ENCODE data around the gene ZNF142. TPM values are rescaled to one million over a fixed set of nuclear protein-coding genes. Genes with fewer than 3 reads are reported as not detected.
"Not testable (repeated sequence)": the region's sequence is repeated elsewhere in the genome, so short reads cannot be mapped to it uniquely, and the experiment has no call there.

ZNF142 gene, protein sequence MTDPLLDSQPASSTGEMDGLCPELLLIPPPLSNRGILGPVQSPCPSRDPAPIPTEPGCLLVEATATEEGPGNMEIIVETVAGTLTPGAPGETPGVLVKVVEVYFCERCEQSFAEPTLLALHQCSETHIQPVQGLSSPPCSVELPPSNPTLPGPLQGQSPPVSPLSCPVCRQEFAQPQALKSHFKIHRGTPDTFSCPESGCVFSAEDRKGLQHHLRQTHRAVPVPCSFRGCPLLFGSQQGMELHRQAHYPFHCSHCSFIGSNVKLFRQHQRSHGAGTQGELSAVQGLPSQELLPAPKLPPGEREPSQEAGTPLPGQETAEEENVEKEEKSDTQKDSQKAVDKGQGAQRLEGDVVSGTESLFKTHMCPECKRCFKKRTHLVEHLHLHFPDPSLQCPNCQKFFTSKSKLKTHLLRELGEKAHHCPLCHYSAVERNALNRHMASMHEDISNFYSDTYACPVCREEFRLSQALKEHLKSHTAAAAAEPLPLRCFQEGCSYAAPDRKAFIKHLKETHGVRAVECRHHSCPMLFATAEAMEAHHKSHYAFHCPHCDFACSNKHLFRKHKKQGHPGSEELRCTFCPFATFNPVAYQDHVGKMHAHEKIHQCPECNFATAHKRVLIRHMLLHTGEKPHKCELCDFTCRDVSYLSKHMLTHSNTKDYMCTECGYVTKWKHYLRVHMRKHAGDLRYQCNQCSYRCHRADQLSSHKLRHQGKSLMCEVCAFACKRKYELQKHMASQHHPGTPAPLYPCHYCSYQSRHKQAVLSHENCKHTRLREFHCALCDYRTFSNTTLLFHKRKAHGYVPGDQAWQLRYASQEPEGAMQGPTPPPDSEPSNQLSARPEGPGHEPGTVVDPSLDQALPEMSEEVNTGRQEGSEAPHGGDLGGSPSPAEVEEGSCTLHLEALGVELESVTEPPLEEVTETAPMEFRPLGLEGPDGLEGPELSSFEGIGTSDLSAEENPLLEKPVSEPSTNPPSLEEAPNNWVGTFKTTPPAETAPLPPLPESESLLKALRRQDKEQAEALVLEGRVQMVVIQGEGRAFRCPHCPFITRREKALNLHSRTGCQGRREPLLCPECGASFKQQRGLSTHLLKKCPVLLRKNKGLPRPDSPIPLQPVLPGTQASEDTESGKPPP (N-terminal part only)
- total RNA-seq (2014; rRNA removed; shearing (Covaris generic)), result 14.6 and 14.8 TPM in 2 replicates

DNA sequence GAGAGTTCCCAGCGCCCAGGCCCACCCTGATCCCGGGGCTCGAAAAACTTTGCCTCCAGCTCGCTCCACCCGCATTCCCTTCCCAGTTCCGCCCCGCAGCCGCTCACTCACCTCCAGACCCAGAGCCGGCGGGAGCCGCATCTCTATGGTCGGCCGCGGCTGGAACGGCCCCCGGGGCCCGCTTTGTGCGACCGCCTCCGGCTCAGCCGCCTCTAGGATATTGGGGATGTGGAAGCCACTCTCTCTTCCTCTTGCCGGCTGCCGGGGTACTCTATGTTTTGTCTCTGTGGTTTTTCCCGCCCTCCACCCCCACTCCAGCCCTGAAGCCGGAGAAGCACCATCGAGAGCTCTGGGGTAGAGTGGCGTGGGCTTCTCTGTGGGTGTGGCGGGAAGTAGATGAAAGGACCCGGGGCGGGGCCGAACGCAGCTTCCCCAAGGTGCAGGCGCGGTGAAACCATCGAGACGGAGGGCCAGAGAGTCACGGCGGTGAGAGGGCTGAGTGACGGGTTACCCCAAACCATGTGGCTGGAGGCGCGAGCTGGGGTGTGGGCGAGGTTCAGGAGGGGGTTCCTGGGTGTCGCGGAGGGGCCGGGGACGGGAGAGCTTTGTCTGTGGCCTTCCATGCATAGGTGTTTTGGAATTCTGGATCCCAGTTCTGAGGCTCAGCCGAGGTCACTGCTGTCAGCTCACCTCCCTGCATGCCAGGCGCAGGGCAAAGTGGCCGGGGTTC lies at the start of gene ZNF142, which contains the start of gene BCS1L:
TSS of gene ZNF142 (minus strand) at position 366 of the 730 bp plus-strand sequence. CDS start 3,194 bp downstream, outside the sequence.
TSS of gene BCS1L (plus strand) at position 426 of the 730 bp plus-strand sequence. CDS start 1,305 bp downstream, outside the sequence.
- H3K4me3 ChIP-seq (ENCODE audit: insufficient read depth, low read depth, low read length), result peak within 1 kb of the TSS; percentile 97
- DNase-seq, result peak; percentile 96
- H3K36me3 ChIP-seq (replicated peaks; ENCODE audit: control insufficient read depth, insufficient read depth, low read length), result peaks cover 25% of the 10 kb centered on the region
- H3K27me3 ChIP-seq (ENCODE audit: control insufficient read depth, insufficient read depth, low read length), result no peaks in the 10 kb centered on the region

DNA sequence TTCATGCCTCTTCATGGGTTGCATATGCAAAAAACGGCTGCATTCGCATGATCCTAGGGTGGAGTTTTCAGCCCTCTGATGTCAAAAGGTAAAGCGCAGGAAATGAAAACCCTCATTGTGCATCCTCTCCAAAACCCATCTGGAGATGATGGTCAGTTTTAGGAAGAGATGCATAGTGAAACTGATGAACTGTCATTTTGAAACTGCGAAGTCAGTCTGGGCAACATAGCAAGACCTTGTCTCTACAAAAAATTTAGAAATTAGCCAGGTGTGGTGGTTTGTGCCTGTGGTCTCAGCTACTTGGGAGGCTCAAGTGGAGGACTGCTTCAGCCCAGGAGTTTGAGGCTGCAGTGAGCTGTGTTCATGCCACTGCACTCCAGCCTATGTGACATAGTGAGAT lies 48.7 kb upstream of the ZNF142 start:
- no peak overlapping the region for H3K4me3 ChIP-seq (ENCODE audit: insufficient read depth, low read depth, low read length)
- DNase-seq, result no peak
- no peaks in the 10 kb centered on the region for H3K27me3 ChIP-seq (ENCODE audit: control insufficient read depth, insufficient read depth, low read length)
- no peaks in the 10 kb centered on the region for H3K36me3 ChIP-seq (replicated peaks; ENCODE audit: control insufficient read depth, insufficient read depth, low read length)

DNA sequence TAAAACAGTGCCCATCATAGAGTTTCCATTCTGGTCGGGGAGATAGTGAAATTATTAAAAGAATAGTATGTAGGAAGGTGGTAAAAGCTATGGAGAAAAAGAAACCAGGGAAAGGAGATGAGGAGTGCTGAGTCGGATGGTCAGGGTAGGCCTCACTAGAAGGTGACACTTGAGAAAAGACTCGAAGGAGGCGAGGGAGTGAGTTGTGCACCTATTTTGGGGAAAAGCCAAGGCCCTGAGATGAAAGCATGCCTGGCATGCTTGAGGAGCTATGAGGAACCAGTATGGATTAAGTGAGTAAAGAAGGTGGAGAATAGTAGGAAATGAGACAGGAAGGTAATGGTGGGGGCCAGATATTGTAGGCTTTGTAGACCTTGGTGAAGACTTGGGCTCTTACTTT lies 43.9 kb upstream of the ZNF142 start:
- H3K27me3 ChIP-seq (ENCODE audit: control insufficient read depth, insufficient read depth, low read length), result no peaks in the 10 kb centered on the region
- H3K4me3 ChIP-seq (ENCODE audit: insufficient read depth, low read depth, low read length), result no peak overlapping the region

DNA sequence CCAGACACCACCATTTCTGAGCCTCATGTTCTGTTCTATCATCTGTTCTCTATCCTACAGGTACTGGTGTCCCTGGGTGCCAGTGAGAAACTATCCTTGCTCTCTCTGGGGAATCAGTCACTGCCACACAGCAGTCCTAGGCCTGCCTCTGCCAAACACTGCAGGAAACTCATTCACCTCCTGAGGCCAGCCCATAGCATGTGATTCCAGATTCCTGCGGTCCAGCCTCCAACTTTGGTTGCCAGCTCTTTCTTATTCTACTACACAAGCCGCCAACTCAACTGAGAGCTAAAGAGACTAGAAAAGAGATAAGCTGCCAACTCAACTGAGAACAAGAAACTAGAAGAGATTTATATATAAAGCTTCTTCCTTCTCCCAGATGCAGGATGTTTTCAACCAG lies 42.4 kb upstream of the ZNF142 start:
- peaks cover 8% of the 10 kb centered on the region for H3K36me3 ChIP-seq (replicated peaks; ENCODE audit: control insufficient read depth, insufficient read depth, low read length)
- H3K27me3 ChIP-seq (ENCODE audit: control insufficient read depth, insufficient read depth, low read length), result no peaks in the 10 kb centered on the region
- H3K4me3 ChIP-seq (ENCODE audit: insufficient read depth, low read depth, low read length), result no peak overlapping the region
- DNase-seq, result no peak

More for the DNA sequence above, 43.9 kb upstream of the ZNF142 start:
- no peak for DNase-seq
- peaks cover 2% of the 10 kb centered on the region for H3K36me3 ChIP-seq (replicated peaks; ENCODE audit: control insufficient read depth, insufficient read depth, low read length)

DNA sequence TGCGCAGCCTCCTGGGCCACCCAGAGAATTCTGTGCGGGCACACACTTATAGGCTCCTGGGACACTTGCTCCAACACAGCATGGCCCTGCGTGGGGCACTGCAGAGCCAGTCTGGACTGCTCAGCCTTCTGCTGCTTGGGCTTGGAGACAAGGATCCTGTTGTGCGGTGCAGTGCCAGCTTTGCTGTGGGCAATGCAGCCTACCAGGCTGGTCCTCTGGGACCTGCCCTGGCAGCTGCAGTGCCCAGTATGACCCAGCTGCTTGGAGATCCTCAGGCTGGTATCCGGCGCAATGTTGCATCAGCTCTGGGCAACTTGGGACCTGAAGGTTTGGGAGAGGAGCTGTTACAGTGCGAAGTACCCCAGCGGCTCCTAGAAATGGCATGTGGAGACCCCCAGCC lies 39.5 kb upstream of the ZNF142 start:
- H3K4me3 ChIP-seq (ENCODE audit: insufficient read depth, low read depth, low read length), result no peak overlapping the region

DNA sequence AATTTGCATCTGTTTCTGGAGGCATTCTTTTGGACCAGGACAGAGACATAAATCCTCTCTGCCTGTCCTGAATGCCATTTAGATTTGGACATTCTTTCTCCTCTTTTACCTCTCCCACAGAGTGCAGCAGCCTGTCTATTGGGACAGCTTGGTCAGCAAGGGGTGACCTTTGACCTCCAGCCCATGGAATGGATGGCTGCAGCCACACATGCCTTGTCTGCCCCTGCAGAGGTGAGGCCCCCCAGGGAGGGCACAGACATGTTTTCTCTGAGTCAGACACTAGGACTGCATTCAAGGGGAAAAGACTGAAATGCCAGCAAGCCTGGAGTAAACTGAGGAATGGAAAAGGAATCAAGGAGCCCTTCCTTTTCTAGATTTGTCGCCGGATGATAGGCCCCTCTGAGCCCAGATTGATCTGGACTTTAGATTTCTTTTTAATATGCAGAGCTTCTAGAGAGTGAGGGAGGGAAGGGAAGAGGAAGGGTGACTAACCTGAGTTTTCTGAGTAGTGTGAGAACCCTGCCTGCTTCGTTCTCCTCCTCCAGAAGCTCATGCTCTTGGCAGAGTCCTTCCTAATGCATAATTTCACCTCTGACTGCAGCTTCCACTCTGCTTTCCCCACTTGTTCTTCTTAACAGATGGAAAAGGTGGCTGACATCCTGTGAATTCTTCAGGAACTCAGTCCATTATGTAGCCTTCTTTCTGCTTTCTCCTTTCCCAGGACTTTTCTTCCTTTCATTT lies 35.2 kb upstream of the ZNF142 start:
- no peak for DNase-seq
- Histone ChIP-seq H3K27me3 (ENCODE audit: control insufficient read depth, insufficient read depth, low read length) (no peaks in the 10 kb centered on the region), H3K4me3 (ENCODE audit: insufficient read depth, low read depth, low read length) (no peak overlapping the region), H3K36me3 (replicated peaks; ENCODE audit: control insufficient read depth, insufficient read depth, low read length) (peaks cover 22% of the 10 kb centered on the region)

More for the DNA sequence above, 39.5 kb upstream of the ZNF142 start:
- DNase-seq, result no peak
- Histone ChIP-seq H3K36me3 (replicated peaks; ENCODE audit: control insufficient read depth, insufficient read depth, low read length) (peaks cover 15% of the 10 kb centered on the region), H3K27me3 (ENCODE audit: control insufficient read depth, insufficient read depth, low read length) (no peaks in the 10 kb centered on the region)

DNA sequence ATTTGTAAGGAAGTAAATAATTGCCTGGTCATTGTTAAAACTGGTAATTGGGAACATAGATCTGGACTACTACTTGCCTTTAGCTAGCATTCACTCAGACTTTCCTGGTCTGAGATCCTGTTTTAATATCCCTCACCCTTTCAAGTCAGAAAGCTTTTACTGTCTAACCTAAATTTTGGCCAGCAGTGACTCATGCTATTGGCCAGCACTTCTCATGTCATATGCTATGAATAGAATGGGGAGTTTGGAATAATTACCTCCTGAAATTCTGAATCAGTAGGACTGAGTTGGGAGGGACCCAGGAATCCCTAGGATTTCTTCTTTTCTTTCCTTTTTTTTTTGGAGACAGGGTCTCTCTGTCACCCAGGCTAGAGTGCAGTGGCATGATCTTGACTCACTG lies 31.8 kb upstream of the ZNF142 start:
- no peak overlapping the region for H3K4me3 ChIP-seq (ENCODE audit: insufficient read depth, low read depth, low read length)
- DNase-seq, result no peak
- peaks cover 11% of the 10 kb centered on the region for H3K36me3 ChIP-seq (replicated peaks; ENCODE audit: control insufficient read depth, insufficient read depth, low read length)
- H3K27me3 ChIP-seq (ENCODE audit: control insufficient read depth, insufficient read depth, low read length), result no peaks in the 10 kb centered on the region

DNA sequence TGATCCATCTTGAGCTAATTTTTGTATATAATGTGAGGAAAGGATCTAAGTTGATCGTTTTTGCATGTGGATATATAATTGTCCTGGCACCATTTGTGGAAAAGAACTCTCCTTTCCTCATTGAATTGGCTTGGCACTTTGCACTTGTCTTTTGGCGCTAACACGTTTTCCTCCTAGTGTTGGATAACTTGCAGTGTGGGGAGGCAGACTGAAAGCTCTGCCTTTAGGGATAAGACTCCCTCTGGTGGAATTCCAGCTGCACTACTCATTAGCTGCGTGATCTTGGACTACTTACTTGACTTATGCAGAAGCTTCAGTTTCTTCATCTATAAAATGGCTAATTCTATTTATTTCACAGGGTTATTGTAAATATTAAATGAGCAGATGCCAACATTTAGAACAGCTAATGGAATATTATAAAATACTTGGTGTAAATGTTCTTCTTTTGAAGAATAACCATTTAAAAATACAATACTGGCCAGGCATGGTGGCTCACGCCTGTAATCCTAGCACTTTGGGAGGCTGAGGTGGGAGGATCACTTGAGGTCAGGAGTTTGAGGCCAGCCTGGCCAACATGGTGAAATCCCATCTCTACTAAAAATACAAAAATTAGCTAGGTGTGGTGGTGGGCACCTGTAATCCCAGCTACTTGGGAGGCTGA lies 28.1 kb upstream of the ZNF142 start:
- not testable (repeated sequence) for H3K36me3 ChIP-seq (replicated peaks; ENCODE audit: control insufficient read depth, insufficient read depth, low read length)

DNA sequence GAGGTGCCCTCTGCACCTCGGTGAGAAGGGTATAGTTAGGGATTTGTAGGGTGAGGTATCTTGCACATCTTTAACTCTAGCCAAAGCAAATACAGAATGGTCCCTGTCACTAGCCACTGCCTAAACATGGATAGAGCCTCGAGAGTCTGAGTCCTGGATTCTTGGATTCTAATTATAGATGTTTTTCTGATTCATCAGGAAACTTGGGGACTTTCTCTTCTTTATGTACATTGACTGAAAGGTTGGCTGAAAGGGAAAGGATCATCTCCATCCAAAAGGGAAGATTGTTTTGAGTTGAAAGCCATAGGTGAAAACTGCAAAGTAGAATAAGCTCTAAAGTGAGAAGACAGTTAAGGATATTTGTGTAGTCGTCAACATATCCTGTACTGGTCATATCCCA lies 20.6 kb upstream of the ZNF142 start:
- H3K4me3 ChIP-seq (ENCODE audit: insufficient read depth, low read depth, low read length), result no peak overlapping the region
- DNase-seq, result no peak
- no peaks in the 10 kb centered on the region for H3K27me3 ChIP-seq (ENCODE audit: control insufficient read depth, insufficient read depth, low read length)
- H3K36me3 ChIP-seq (replicated peaks; ENCODE audit: control insufficient read depth, insufficient read depth, low read length), result peaks cover 1% of the 10 kb centered on the region

More for the DNA sequence above, 28.1 kb upstream of the ZNF142 start:
- peak; percentile 80 for DNase-seq
- H3K4me3 ChIP-seq (ENCODE audit: insufficient read depth, low read depth, low read length); H3K27me3 ChIP-seq (ENCODE audit: control insufficient read depth, insufficient read depth, low read length): not testable (repeated sequence)

DNA sequence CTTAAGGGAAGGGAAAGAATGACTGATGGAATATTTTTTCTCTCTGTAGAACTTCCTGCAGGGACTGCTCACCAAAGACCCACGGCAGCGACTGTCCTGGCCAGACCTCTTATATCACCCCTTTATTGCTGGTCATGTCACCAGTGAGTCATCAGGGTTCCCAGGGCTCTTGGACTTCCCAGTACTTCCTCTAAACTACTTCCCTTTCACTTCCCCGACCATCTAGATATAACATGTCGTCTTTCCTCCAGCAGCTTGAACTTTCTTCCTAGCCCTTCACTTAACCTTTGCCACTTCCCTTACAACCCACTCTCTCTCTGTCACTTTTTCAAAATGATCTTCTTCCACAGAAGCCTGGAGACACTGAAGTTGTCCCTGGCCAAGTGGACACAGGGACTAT lies 19.7 kb upstream of the ZNF142 start:
- no peak for DNase-seq
- H3K27me3 ChIP-seq (ENCODE audit: control insufficient read depth, insufficient read depth, low read length), result no peaks in the 10 kb centered on the region

DNA sequence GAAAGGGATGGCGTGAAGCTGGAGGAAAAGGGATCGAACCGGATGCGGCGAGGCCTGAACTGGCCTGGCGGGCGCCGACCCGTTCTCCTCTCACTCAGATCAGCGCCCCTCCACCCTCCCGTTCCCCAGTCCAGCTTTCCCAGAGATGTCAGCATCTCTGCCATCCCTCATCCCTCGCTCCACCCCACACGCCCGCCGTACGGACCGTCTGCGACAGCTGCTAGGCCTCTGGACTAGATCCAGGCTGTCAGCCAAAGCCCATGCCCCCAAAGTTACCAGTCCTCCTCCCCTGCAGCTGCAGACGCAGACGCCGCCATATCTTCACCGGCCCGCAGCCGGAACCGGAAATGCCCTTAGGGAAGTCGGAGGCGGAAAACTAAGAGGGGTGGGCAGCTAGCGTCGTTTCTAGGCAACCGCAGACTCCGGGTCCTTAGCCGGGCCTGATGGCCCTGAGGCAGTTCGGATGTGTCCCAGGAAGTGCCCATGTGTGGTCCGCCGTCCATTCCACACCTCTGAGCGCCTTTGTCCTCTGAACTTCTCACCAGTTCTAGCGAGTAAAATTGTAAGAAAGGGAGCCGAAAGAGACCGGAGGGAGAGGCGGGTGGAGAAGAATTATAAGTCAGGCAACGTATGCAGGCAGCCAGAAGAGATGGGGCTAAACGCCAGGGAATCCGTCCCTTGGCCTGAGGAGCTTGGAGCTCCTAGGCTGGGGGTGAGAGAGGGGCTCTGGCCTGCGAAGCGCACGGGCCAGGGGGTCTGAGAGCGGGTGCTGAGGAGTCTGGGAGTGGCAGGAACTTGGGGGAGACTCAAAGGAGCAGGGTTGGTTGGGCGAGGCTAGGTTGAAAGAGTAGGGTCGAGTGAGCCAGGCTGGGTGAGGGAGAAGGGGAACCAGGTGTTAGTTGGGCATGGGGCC lies 12.5 kb upstream of the ZNF142 start, which contains the start of the genes RNF25 and STK36:
TSS of gene RNF25 (minus strand) at position 349 of the 913 bp plus-strand sequence. CDS start at position 317, 32 bp downstream.
TSS of gene STK36 (plus strand) at position 433 of the 913 bp plus-strand sequence. CDS start 744 bp downstream, outside the sequence.
- Histone ChIP-seq H3K27me3 (ENCODE audit: control insufficient read depth, insufficient read depth, low read length) (no peaks in the 10 kb centered on the region), H3K36me3 (replicated peaks; ENCODE audit: control insufficient read depth, insufficient read depth, low read length) (peaks cover 8% of the 10 kb centered on the region), H3K4me3 (ENCODE audit: insufficient read depth, low read depth, low read length) (peak within 1 kb of the TSS; percentile 93)
- DNase-seq, result peak; percentile 96

More for the DNA sequence above, 19.7 kb upstream of the ZNF142 start:
- H3K4me3 ChIP-seq (ENCODE audit: insufficient read depth, low read depth, low read length), result no peak overlapping the region
- no peaks in the 10 kb centered on the region; the same call in none of the 2 replicates for H3K36me3 ChIP-seq (replicated peaks; ENCODE audit: control insufficient read depth, insufficient read depth, low read length)

DNA sequence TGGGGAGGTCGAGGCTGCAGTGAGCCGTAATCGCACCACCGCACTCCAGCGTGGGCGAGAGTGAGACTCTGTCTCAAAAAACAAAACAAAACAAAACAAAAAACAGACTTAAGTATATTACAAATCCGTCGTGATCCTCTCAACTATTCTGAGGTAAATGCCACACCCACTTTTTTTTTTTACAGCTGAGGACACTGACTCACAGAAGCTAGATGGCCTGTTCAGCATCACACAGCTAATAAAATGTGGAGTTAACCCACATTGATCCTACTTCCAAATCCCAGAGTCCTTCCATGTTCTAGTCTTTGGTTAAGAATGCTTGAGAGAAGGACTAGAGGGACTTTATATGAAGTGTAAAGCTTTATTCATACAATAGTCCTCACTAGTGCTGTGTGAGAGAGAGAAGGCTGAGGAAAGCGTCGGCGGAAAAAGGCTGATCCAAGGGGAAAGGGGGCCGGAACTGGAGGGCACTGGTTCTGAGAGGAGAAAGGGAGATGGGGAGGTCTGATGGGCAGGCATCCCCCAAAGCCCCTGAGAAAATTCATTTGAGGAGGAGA lies 11.8 kb upstream of the ZNF142 start:
- H3K27me3 ChIP-seq (ENCODE audit: control insufficient read depth, insufficient read depth, low read length), result no peaks in the 10 kb centered on the region
- no peak for DNase-seq
- peaks cover 12% of the 10 kb centered on the region for H3K36me3 ChIP-seq (replicated peaks; ENCODE audit: control insufficient read depth, insufficient read depth, low read length)
- peak overlapping the region; percentile 93 for H3K4me3 ChIP-seq (ENCODE audit: insufficient read depth, low read depth, low read length)
